HepG2 (cell line): Measurements from ENCODE around the gene MAN2A1. TPM values are rescaled to one million over a fixed set of nuclear protein-coding genes. Genes with fewer than 3 reads are reported as not detected.

Experiments
- HNF4G ChIP-seq, 2 experiments: sonication (generic) in 1 of 2; formaldehyde crosslinking in 1 of 2; IDR thresholded peaks; 2 replicates each; pipeline versions ENCODE4 v1.4.0 to v1.6.1; 2011 to 2020; ENCODE audit warnings: borderline replicate concordance in 2 of 2, low read depth in 2 of 2, mild to moderate bottlenecking in 2 of 2, low read length in 1 of 2, missing genetic modification reagents in 1 of 2, moderate library complexity in 1 of 2
- NFYC ChIP-seq: IDR thresholded peaks from 2 replicates; pipeline ENCODE4 v1.6.1; 2016; ENCODE audit warnings: missing genetic modification reagents, missing compliant biosample characterization
- PHF5A ChIP-seq: IDR thresholded peaks from one replicate; pipeline ENCODE4 v1.6.1; 2018; ENCODE audit warnings: low read depth, missing genetic modification reagents; ENCODE audit not compliant: unreplicated experiment
- RERE ChIP-seq: IDR thresholded peaks from 2 replicates; pipeline ENCODE4 v1.6.1; 2016; ENCODE audit warnings: low read depth, missing genetic modification reagents, missing compliant biosample characterization
- REXO4 ChIP-seq: sonication (generic); formaldehyde crosslinking; IDR thresholded peaks from 2 replicates; pipeline ENCODE4 v1.8.0; 2022; ENCODE audit warnings: missing genetic modification reagents, mild to moderate bottlenecking, borderline replicate concordance
- SRSF4 ChIP-seq: fragments of 200-400 bp; formaldehyde crosslinking; IDR thresholded peaks from one replicate; pipeline ENCODE4 v1.6.1; 2018; ENCODE audit warnings: mild to moderate bottlenecking, low read depth, low read length, moderate library complexity; ENCODE audit not compliant: poor library complexity, severe bottlenecking
- TGIF2 ChIP-seq: IDR thresholded peaks from 2 replicates; pipeline ENCODE4 v1.6.1; 2016; ENCODE audit warnings: control low read depth, missing compliant biosample characterization
- THAP9 ChIP-seq: sonication (generic); formaldehyde crosslinking; IDR thresholded peaks from 2 replicates; pipeline ENCODE4; 2020; ENCODE audit warnings: missing genetic modification reagents, mild to moderate bottlenecking, borderline replicate concordance
- ZBTB7B ChIP-seq: sonication (generic); formaldehyde crosslinking; IDR thresholded peaks from 2 replicates; pipeline ENCODE4 v1.4.0; 2020; ENCODE audit warnings: missing genetic modification reagents
- ZNF280D ChIP-seq: sonication (generic); formaldehyde crosslinking; IDR thresholded peaks from 2 replicates; pipeline ENCODE4 v1.5.1; 2020; ENCODE audit warnings: mild to moderate bottlenecking, missing genetic modification reagents
- ZNF746 ChIP-seq: sonication (generic); formaldehyde crosslinking; IDR thresholded peaks from 2 replicates; pipeline ENCODE4 v1.8.0; 2022; ENCODE audit warnings: mild to moderate bottlenecking, missing genetic modification reagents
- ZSCAN31 ChIP-seq: sonication (generic); formaldehyde crosslinking; IDR thresholded peaks from 2 replicates; pipeline ENCODE4 v1.5.0; 2020; ENCODE audit warnings: low read depth, mild to moderate bottlenecking, missing genetic modification reagents
- polyA plus RNA-seq, 8 experiments: library from polyadenylated mRNA; depleted of rRNA in 3 of 8; stranded (reverse) in 7 of 8; unstranded in 1 of 8; fragments of >200 nt; fragmentation: Illumina TruSeq in 4 of 8; extraction: Trizol in 4 of 8; gene quantifications; 2 replicates each; pipeline versions ENCODE4 v1.2.1 to v1.2.3, GENCODE V29; 2011 to 2016; ENCODE audit warnings: low read depth in 4 of 8, missing spikeins in 1 of 8, mixed read lengths in 1 of 8; ENCODE audit not compliant: insufficient read depth in 1 of 8
- total RNA-seq, 5 experiments: library from RNA; depleted of rRNA; stranded (reverse); fragments of >200 nt; fragmentation: Illumina TruSeq; extraction: Trizol; gene quantifications; 2 replicates each; pipeline ENCODE4 v1.2.3, GENCODE V29; 2016; ENCODE audit warnings: low read depth in 1 of 5

The MAN2A1 gene
- total and polyA plus RNA-seq, 2 of the 13 experiments (the other 11 are each of a cell fraction or from before 2014, with no cell fraction given): 56.2 to 80.5 TPM

DNA sequence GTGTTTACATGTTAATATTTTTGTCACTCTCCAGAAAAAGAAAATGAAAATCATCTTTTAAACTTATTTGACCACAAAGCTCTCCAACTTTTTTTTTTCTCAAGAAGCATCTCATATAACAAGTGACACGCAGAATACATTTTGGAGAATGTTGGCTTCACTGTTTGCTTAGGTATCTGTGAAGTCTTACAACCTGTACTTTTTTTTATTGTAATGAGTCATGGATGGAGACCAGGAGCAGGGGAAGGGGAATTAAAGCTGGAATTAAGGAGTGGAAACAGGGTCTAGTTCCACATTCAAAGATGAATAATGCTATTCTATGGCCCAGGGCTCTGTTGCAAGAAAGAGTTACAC lies 211.9 kb downstream of the MAN2A1 start (continued):
- TF ChIP-seq RERE: 0 out of 2 replicates have a peak, but pooled peaks have one; percentile 4
- TF ChIP-seq ZSCAN31 (CRISPR knock-in tag): no peak
- no peak for TF ChIP-seq ZNF280D (CRISPR knock-in tag)
- no peak for TF ChIP-seq SRSF4
- TF ChIP-seq NFYC (CRISPR knock-in tag): no peak; the same call in 1 of the 2 replicates
- TF ChIP-seq ZBTB7B (CRISPR knock-in tag): no peak
- TF ChIP-seq THAP9: no peak
- TF ChIP-seq REXO4 (CRISPR knock-in tag): no peak
- no peak for TF ChIP-seq TGIF2 (CRISPR knock-in tag)
- TF ChIP-seq HNF4G (IDR thresholded peaks at IDR 0.05; ENCODE audit: borderline replicate concordance, low read depth, low read length): no peak
- TF ChIP-seq HNF4G (CRISPR knock-in tag; IDR thresholded peaks at IDR 0.05; ENCODE audit: borderline replicate concordance, low read depth): no peak
- no peak for TF ChIP-seq ZNF746
- TF ChIP-seq PHF5A (CRISPR knock-in tag): no peak
